Glutamatergic neuron (in vitro differentiated cells): Measurements from ENCODE around the gene C6orf136. TPM values are rescaled to one million over a fixed set of nuclear protein-coding genes. Genes with fewer than 3 reads are reported as not detected.

Source experiments
- DNase-seq: peaks from one replicate; pipeline ENCODE4 v3.0.0; 2022
- H3K27ac Mint-ChIP-seq: one replicate; pipeline ENCODE4 v1.8.0; 2020; ENCODE audit warnings: mild to moderate bottlenecking, mixed read lengths, inconsistent platforms; ENCODE audit not compliant: unreplicated experiment
- H3K27me3 Mint-ChIP-seq: one replicate; pipeline ENCODE4 v1.8.0; 2020; ENCODE audit warnings: mild to moderate bottlenecking, moderate library complexity, mixed read lengths, inconsistent platforms; ENCODE audit not compliant: unreplicated experiment
- H3K36me3 Mint-ChIP-seq: one replicate; pipeline ENCODE4 v1.8.0; 2020; ENCODE audit warnings: mild to moderate bottlenecking, mixed read lengths, inconsistent platforms; ENCODE audit not compliant: unreplicated experiment
- H3K4me1 Mint-ChIP-seq: one replicate; pipeline ENCODE4 v1.8.0; 2020; ENCODE audit warnings: mild to moderate bottlenecking, low read depth, mixed read lengths, inconsistent platforms; ENCODE audit not compliant: unreplicated experiment
- H3K4me3 Mint-ChIP-seq: one replicate; pipeline ENCODE4 v1.8.0; 2020; ENCODE audit warnings: mild to moderate bottlenecking, mixed read lengths, inconsistent platforms; ENCODE audit not compliant: unreplicated experiment
- H3K9me3 Mint-ChIP-seq: one replicate; pipeline ENCODE4 v1.8.0; 2020; ENCODE audit warnings: mild to moderate bottlenecking, moderate library complexity, mixed read lengths, inconsistent platforms; ENCODE audit not compliant: unreplicated experiment
- total RNA-seq: library from RNA; stranded (reverse); fragmentation: NEBNext Ultra II Directional; extraction: Animal tissue kit (Norgen Biotek cat#: 25700); gene quantifications from one replicate; pipeline ENCODE4 v1.2.1, GENCODE V29; 2021; ENCODE audit not compliant: unreplicated experiment
- TF ChIP-seq, protein P1 (sequence below): fragments of 200-600 bp; sonication (generic); IDR thresholded peaks from one replicate; pipeline ENCODE4 v1.5.0; 2021; ENCODE audit not compliant: partially characterized antibody, unreplicated experiment

The C6orf136 gene
- total RNA-seq, 1 donor from 2014 or later, result 13.7 TPM

DNA sequence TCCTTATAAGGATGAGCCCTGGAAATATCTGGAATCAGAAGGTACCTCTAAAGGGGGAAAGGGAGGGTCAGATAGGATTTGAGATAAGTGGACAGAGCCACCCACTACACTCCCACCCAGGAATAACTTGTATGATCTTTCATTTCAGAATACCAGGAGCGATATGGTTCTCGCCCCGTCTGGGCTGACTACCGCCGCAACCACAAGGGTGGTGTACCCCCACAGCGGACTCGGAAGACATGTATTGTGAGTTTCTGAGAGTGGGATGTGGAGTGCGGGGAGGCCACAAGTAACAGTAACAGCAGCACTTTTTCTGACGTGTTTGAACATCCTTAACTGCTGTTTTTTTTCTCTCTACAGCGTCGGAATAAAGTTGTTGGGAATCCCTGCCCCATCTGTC lies 27.4 kb upstream of the C6orf136 start:
- Mint-ChIP-seq H3K9me3 (peaks cover 32% of the 10 kb centered on the region), H3K36me3 (peaks cover 10% of the 10 kb centered on the region), H3K4me3 (peak overlapping the region; percentile 97), H3K4me1 (peaks cover 4% of the 10 kb centered on the region), H3K27me3 (peaks cover 26% of the 10 kb centered on the region), H3K27ac (no peak overlapping the region)
- no peak for DNase-seq
- TF ChIP-seq, protein P1, sequence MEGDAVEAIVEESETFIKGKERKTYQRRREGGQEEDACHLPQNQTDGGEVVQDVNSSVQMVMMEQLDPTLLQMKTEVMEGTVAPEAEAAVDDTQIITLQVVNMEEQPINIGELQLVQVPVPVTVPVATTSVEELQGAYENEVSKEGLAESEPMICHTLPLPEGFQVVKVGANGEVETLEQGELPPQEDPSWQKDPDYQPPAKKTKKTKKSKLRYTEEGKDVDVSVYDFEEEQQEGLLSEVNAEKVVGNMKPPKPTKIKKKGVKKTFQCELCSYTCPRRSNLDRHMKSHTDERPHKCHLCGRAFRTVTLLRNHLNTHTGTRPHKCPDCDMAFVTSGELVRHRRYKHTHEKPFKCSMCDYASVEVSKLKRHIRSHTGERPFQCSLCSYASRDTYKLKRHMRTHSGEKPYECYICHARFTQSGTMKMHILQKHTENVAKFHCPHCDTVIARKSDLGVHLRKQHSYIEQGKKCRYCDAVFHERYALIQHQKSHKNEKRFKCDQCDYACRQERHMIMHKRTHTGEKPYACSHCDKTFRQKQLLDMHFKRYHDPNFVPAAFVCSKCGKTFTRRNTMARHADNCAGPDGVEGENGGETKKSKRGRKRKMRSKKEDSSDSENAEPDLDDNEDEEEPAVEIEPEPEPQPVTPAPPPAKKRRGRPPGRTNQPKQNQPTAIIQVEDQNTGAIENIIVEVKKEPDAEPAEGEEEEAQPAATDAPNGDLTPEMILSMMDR, result no peak

DNA sequence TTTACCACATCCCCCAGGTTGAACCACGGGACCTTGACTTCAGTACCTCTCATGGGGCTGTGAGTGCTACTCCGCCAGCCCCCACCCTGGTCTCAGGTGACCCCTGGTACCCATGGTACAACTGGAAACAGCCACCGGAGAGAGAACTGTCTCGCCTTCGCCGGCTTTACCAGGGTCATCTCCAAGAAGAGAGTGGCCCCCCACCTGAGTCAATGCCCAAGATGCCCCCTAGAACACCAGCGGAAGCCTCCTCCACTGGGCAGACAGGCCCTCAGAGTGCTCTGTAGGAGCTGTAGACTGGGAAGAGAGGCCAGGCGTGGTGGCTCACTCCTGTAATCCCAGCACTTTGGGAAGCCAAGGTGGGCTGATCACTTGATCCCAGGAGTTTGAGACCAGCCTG lies 21.4 kb upstream of the C6orf136 start:
- TF ChIP-seq, protein P1, result no peak
- Mint-ChIP-seq H3K36me3 (peaks cover 4% of the 10 kb centered on the region), H3K9me3 (peaks cover 9% of the 10 kb centered on the region), H3K27me3 (peaks cover 7% of the 10 kb centered on the region), H3K4me3 (peak overlapping the region; percentile 86), H3K27ac (peak overlapping the region; percentile 10), H3K4me1 (peaks cover 19% of the 10 kb centered on the region)
- DNase-seq, result no peak

DNA sequence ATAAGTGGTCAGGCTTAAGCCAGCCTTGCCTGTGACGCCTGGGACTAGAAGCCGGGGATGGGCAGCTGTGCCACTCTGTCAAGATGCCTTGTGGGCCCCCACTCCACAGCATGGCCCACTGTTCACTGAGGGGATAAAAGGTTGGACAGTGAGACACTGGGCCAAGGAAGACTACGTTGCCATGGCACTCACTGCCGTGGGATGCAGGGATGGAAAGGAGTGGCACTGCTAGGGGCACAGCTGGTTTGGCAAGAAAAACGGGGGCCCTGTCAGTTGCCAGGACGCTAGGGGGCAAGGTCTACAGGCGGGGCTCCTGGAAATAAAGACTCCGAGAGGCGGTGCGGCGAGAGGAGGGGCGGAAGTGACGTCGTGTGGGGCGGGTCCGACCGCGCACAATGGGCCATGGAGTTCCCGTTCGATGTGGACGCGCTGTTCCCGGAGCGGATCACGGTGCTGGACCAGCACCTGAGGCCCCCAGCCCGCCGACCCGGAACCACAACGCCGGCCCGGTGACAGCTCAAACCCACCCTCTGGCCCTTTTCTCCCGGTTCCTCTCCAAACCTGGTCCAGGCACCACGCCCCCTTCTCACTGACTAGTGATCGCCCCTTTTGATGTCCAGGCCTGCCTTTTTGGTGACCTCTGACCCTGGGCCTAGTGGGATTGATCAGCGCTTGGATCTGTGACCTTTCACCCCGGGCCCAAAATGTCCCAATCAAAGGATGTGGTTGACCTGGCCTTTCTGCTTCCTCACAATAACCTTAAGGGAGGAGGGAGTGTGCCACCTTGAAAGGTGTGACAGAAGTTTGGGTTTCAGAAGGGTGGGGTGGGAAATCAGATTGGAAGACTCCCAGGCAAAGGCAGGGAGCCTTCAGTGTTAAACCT lies 20.2 kb upstream of the C6orf136 start, which contains the start of gene ATAT1:
TSS of gene ATAT1 (plus strand) at position 391 of the 883 bp plus-strand sequence.
- Mint-ChIP-seq H3K27ac (peak within 1 kb of the TSS; percentile 98), H3K27me3 (peaks cover 8% of the 10 kb centered on the region), H3K36me3 (peaks cover 7% of the 10 kb centered on the region), H3K9me3 (peaks cover 11% of the 10 kb centered on the region), H3K4me3 (peak within 1 kb of the TSS; percentile 86), H3K4me1 (peaks cover 19% of the 10 kb centered on the region)
- TF ChIP-seq, protein P1, result no peak
- peak; percentile 90 for DNase-seq

DNA sequence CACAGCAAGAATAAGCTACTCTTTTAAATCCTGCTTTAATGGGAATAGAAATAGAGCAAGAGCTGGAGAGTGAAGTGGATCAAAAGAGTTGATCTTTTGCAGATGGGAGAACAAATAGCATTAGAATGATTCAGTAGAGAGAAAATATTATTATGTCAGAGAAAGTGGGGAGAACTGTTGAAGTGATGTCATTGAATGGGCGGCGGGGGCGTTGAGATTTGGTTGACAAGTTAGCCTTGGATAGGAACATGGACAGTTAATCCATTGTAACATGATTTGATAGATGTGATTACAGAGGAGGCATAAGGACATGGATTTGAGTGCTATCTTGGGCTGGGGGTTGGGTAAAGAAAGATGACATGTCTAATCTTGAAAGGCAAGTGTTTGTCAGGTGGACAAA lies 11.1 kb upstream of the C6orf136 start:
- TF ChIP-seq, protein P1, result no peak
- Mint-ChIP-seq H3K27ac (no peak overlapping the region), H3K4me3 (no peak overlapping the region), H3K36me3 (peaks cover 4% of the 10 kb centered on the region), H3K9me3 (peaks cover 8% of the 10 kb centered on the region), H3K4me1 (no peaks in the 10 kb centered on the region), H3K27me3 (peaks cover 2% of the 10 kb centered on the region)
- no peak for DNase-seq

DNA sequence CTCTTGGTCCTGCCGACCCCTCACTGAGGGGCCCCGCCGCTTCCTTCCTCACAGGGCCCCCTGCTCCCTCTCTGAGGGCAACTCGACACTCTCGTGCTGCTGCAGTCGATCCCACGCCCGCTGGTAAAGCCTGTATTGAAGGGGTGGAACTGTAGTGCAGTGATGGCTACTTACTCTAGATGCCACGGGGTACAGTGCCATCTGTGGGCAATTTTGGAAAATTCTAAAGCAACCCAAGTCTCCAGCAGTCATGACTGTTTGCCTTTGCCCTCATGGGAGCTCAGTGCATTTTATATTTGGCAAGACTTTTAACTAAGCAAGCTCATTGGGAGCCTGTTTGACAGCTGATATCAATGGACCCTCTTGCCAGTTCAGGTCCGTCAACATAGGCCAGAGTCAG lies 6.5 kb upstream of the C6orf136 start:
- no peak overlapping the region for H3K4me3 Mint-ChIP-seq
- H3K4me1 Mint-ChIP-seq, result no peaks in the 10 kb centered on the region
- no peak overlapping the region for H3K27ac Mint-ChIP-seq
- H3K36me3 Mint-ChIP-seq, result no peaks in the 10 kb centered on the region
- DNase-seq, result no peak
- H3K9me3 Mint-ChIP-seq, result peaks cover 5% of the 10 kb centered on the region
- H3K27me3 Mint-ChIP-seq, result no peaks in the 10 kb centered on the region
- TF ChIP-seq, protein P1, result no peak
